Glutamatergic neuron (in vitro differentiated cells): ENCODE results near the gene AOAH. TPM values are rescaled to one million over a fixed set of nuclear protein-coding genes. Genes with fewer than 3 reads are reported as not detected.

ENCODE experiments used
- DNase-seq: peaks from one replicate; pipeline ENCODE4 v3.0.0; 2022
- H3K27ac Mint-ChIP-seq: one replicate; pipeline ENCODE4 v1.8.0; 2020; ENCODE audit warnings: mild to moderate bottlenecking, mixed read lengths, inconsistent platforms; ENCODE audit not compliant: unreplicated experiment
- H3K27me3 Mint-ChIP-seq: one replicate; pipeline ENCODE4 v1.8.0; 2020; ENCODE audit warnings: mild to moderate bottlenecking, moderate library complexity, mixed read lengths, inconsistent platforms; ENCODE audit not compliant: unreplicated experiment
- H3K36me3 Mint-ChIP-seq: one replicate; pipeline ENCODE4 v1.8.0; 2020; ENCODE audit warnings: mild to moderate bottlenecking, mixed read lengths, inconsistent platforms; ENCODE audit not compliant: unreplicated experiment
- H3K4me1 Mint-ChIP-seq: one replicate; pipeline ENCODE4 v1.8.0; 2020; ENCODE audit warnings: mild to moderate bottlenecking, low read depth, mixed read lengths, inconsistent platforms; ENCODE audit not compliant: unreplicated experiment
- H3K4me3 Mint-ChIP-seq: one replicate; pipeline ENCODE4 v1.8.0; 2020; ENCODE audit warnings: mild to moderate bottlenecking, mixed read lengths, inconsistent platforms; ENCODE audit not compliant: unreplicated experiment
- H3K9me3 Mint-ChIP-seq: one replicate; pipeline ENCODE4 v1.8.0; 2020; ENCODE audit warnings: mild to moderate bottlenecking, moderate library complexity, mixed read lengths, inconsistent platforms; ENCODE audit not compliant: unreplicated experiment
- CTCF ChIP-seq: fragments of 200-600 bp; sonication (generic); IDR thresholded peaks from one replicate; pipeline ENCODE4 v1.5.0; 2021; ENCODE audit not compliant: partially characterized antibody, unreplicated experiment
- total RNA-seq: library from RNA; stranded (reverse); fragmentation: NEBNext Ultra II Directional; extraction: Animal tissue kit (Norgen Biotek cat#: 25700); gene quantifications from one replicate; pipeline ENCODE4 v1.2.1, GENCODE V29; 2021; ENCODE audit not compliant: unreplicated experiment

The AOAH gene
- total RNA-seq, 1 donor from 2014 or later, result not detected

- Mint-ChIP-seq H3K4me3 (no peak overlapping the region), H3K36me3 (peaks cover 8% of the 10 kb centered on the region), H3K4me1 (no peaks in the 10 kb centered on the region), H3K27me3 (no peaks in the 10 kb centered on the region), H3K27ac (no peak overlapping the region), H3K9me3 (peaks cover 1% of the 10 kb centered on the region)
- TF ChIP-seq CTCF, result no peak
- no peak for DNase-seq
Observed at GRCh38 chr7:36575832-36576231, 148.5 kb downstream of the AOAH start.

- no peak for TF ChIP-seq CTCF
- DNase-seq, result no peak
- H3K9me3 Mint-ChIP-seq, result peaks cover 1% of the 10 kb centered on the region
- H3K4me3 Mint-ChIP-seq, result no peak overlapping the region
- no peaks in the 10 kb centered on the region for H3K4me1 Mint-ChIP-seq
- H3K27me3 Mint-ChIP-seq, result no peaks in the 10 kb centered on the region
- peaks cover 8% of the 10 kb centered on the region for H3K36me3 Mint-ChIP-seq
- no peak overlapping the region for H3K27ac Mint-ChIP-seq
Observed at GRCh38 chr7:36573066-36573465, 151.2 kb downstream of the AOAH start.

- H3K9me3 Mint-ChIP-seq, result peaks cover 1% of the 10 kb centered on the region
- H3K4me1 Mint-ChIP-seq, result no peaks in the 10 kb centered on the region
- no peaks in the 10 kb centered on the region for H3K27me3 Mint-ChIP-seq
- DNase-seq, result no peak
- no peak overlapping the region for H3K4me3 Mint-ChIP-seq
- H3K36me3 Mint-ChIP-seq, result no peaks in the 10 kb centered on the region
- no peak for TF ChIP-seq CTCF
- H3K27ac Mint-ChIP-seq, result no peak overlapping the region
Observed at GRCh38 chr7:36571190-36571560, 153.1 kb downstream of the AOAH start.

- DNase-seq, result no peak
- Mint-ChIP-seq H3K27me3 (no peaks in the 10 kb centered on the region), H3K4me3 (no peak overlapping the region), H3K27ac (no peak overlapping the region), H3K4me1 (no peaks in the 10 kb centered on the region), H3K36me3 (no peaks in the 10 kb centered on the region), H3K9me3 (peaks cover 1% of the 10 kb centered on the region)
- TF ChIP-seq CTCF, result no peak
Observed at GRCh38 chr7:36570528-36571189, 153.6 kb downstream of the AOAH start.

- Mint-ChIP-seq H3K4me3 (no peak overlapping the region), H3K27me3 (peaks cover 4% of the 10 kb centered on the region), H3K36me3 (no peaks in the 10 kb centered on the region), H3K9me3 (peaks cover 1% of the 10 kb centered on the region), H3K4me1 (no peaks in the 10 kb centered on the region), H3K27ac (no peak overlapping the region)
- DNase-seq, result no peak
- no peak for TF ChIP-seq CTCF
Observed at GRCh38 chr7:36568452-36568849, 155.8 kb downstream of the AOAH start.
